Subcutaneous adipose tissue (tissue), 4 donors: ENCODE measurements around the gene PRKAG2. TPM values are rescaled to one million over a fixed set of nuclear protein-coding genes. Genes with fewer than 3 reads are reported as not detected.

ENCODE experiments used
- CTCF ChIP-seq: fragments of 450-650 bp; IDR thresholded peaks from one replicate; pipeline ENCODE4 v1.5.1; 2016; ENCODE audit warnings: low read depth, mild to moderate bottlenecking, control low read depth, antibody characterized with exemption, moderate library complexity
- total RNA-seq, 4 donors: library from RNA; depleted of rRNA; stranded (reverse); fragments of >200 nt; gene quantifications; one replicate each; pipeline ENCODE4 v1.1.0, GENCODE V29; 2016

The PRKAG2 gene
- total RNA-seq, 4 donors from 2014 or later = 47.1 to 77.6 (median 67.6) TPM

GRCh38 chr7:151798851-151799448, 78.0 kb downstream of the PRKAG2 start:
- no peak for TF ChIP-seq CTCF

- no peak for TF ChIP-seq CTCF
Observed at GRCh38 chr7:151796871-151797537, 79.9 kb downstream of the PRKAG2 start.

- no peak for TF ChIP-seq CTCF
Observed at GRCh38 chr7:151796091-151796870, 80.6 kb downstream of the PRKAG2 start.

- no peak for TF ChIP-seq CTCF
Observed at GRCh38 chr7:151795168-151795811, 81.6 kb downstream of the PRKAG2 start.

- no peak for TF ChIP-seq CTCF
Observed at GRCh38 chr7:151794508-151795167, 82.3 kb downstream of the PRKAG2 start.

- no peak for TF ChIP-seq CTCF
Observed at GRCh38 chr7:151793991-151794507, 82.9 kb downstream of the PRKAG2 start.
